Measurements from ENCODE around the gene ICA1. TPM values are rescaled to one million over a fixed set of nuclear protein-coding genes. Genes with fewer than 3 reads are reported as not detected.

The ICA1 gene
- polyA plus RNA-seq, 1 experiment: not detected

DNA sequence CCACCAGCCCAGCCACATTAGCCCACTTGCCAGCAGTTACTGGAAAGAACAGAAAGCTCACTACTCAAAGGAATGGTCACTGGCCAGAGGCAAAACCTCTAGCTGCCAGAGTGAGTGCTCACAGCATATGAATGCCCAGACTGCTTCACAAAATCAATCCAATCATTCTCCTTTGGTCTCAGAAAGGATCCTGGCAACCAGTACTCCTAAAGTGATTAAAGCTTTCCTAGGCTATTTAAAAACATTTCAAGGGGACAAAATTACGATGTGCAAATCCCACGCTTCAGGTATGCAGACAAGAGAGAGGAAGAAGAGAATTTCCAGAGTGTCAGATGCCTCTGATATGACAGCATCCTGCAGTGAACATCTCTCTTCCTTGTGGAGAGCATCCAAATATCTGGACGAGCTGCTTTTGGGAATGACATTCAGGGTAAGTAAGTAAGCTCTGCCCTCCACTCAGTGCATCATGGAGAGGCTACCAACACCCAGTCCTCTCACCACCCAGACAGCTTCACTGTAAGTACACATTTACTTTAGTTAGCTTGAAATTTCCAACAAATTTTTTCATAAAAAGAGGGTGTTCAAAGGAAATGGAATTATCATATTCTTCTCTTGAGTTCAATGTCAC, 25.1 kb downstream of the ICA1 start:
- Histone ChIP-seq H3K9me3 (ENCODE audit: control insufficient read depth, insufficient read depth, low read length) (no peaks in the 10 kb centered on the region), H3K27me3 (ENCODE audit: control insufficient read depth, insufficient read depth, low read length) (no peaks in the 10 kb centered on the region), H3K27ac (ENCODE audit: low read depth, low read length) (no peak overlapping the region), H3K4me3 (ENCODE audit: low read depth, low read length) (no peak overlapping the region)
- no peak for DNase-seq (ENCODE audit: low read depth, low spot score)
- CTCF ChIA-PET: no interaction called here
- TF ChIP-seq, protein P1, sequence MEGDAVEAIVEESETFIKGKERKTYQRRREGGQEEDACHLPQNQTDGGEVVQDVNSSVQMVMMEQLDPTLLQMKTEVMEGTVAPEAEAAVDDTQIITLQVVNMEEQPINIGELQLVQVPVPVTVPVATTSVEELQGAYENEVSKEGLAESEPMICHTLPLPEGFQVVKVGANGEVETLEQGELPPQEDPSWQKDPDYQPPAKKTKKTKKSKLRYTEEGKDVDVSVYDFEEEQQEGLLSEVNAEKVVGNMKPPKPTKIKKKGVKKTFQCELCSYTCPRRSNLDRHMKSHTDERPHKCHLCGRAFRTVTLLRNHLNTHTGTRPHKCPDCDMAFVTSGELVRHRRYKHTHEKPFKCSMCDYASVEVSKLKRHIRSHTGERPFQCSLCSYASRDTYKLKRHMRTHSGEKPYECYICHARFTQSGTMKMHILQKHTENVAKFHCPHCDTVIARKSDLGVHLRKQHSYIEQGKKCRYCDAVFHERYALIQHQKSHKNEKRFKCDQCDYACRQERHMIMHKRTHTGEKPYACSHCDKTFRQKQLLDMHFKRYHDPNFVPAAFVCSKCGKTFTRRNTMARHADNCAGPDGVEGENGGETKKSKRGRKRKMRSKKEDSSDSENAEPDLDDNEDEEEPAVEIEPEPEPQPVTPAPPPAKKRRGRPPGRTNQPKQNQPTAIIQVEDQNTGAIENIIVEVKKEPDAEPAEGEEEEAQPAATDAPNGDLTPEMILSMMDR (IDR thresholded peaks at IDR 0.05; ENCODE audit: low read depth, low read length): no peak
- POLR2A ChIA-PET: no interaction called here

DNA sequence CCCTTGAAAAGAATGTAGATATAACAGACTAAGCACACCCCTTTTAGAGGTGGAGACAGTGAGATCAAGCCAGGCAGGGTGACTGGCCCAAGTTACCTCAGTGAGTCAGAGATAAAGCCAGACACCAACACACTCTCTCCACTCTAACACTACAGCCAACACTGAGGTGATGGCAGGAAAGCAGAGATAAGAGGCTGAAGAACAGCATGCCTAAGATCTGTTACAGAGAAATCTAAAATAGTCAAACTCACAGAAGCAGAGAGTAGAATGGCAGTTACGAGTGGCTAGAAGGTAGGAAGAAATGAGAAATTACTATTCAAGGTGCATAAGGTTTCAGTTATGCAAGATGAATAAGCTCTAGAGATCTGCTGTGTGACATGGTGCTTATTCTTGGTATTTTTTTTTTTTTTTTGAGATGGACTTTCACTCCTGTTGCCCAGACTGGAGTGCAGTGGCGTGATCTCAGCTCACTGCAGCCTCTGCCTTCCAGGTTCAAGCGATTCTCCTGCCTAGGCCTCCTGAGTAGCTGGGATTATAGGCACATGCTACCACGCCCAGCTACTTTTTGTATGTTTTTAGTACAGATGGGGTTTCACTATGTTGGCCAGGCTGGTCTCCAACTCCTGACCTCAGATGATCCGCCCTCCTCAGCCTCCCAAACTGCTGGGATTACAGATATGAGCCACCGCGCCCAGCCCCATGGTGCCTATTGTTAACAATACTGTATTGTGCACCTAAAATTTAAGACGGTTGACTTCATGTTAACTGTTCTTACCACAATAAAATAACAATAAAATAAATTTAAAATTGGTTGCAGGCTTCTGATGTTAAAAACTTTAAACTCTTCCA, 28.7 kb downstream of the ICA1 start:
- no peak for DNase-seq (ENCODE audit: low read depth, low spot score)
- Histone ChIP-seq H3K27ac (ENCODE audit: low read depth, low read length) (no peak overlapping the region), H3K4me3 (ENCODE audit: low read depth, low read length) (no peak overlapping the region), H3K9me3 (ENCODE audit: control insufficient read depth, insufficient read depth, low read length) (no peaks in the 10 kb centered on the region), H3K27me3 (ENCODE audit: control insufficient read depth, insufficient read depth, low read length) (no peaks in the 10 kb centered on the region)
- TF ChIP-seq, protein P1 (IDR thresholded peaks at IDR 0.05; ENCODE audit: low read depth, low read length): no peak
- POLR2A ChIA-PET: no interaction called here
- CTCF ChIA-PET: no interaction called here

DNA sequence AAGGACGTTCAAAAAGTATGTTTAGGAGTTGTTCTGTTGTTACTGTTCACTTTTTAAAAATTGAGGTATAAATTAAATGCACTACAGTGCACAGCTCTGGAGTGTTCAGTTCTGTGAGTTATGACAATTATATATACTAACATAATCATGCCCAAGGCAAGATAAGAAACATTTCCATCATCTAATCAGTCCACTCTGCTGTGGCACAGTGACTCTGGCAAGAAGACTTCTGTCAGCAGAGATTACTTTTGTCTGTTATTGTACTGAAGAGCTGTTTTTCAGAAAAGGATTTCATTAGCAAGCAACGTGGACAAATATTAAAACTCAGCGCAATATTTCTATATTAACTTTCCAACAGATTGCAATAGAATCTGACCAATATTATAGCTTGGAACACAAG, 32.0 kb downstream of the ICA1 start:
- H3K27ac ChIP-seq (ENCODE audit: low read depth, low read length): no peak overlapping the region
- no peak for DNase-seq (ENCODE audit: low read depth, low spot score)
- CTCF ChIA-PET: no interaction called here
- POLR2A ChIA-PET: no interaction called here
- TF ChIP-seq, protein P1 (IDR thresholded peaks at IDR 0.05; ENCODE audit: low read depth, low read length): no peak
- H3K9me3 ChIP-seq (ENCODE audit: control insufficient read depth, insufficient read depth, low read length): no peaks in the 10 kb centered on the region
- no peaks in the 10 kb centered on the region for H3K27me3 ChIP-seq (ENCODE audit: control insufficient read depth, insufficient read depth, low read length)
- no peak overlapping the region for H3K4me3 ChIP-seq (ENCODE audit: low read depth, low read length)

DNA sequence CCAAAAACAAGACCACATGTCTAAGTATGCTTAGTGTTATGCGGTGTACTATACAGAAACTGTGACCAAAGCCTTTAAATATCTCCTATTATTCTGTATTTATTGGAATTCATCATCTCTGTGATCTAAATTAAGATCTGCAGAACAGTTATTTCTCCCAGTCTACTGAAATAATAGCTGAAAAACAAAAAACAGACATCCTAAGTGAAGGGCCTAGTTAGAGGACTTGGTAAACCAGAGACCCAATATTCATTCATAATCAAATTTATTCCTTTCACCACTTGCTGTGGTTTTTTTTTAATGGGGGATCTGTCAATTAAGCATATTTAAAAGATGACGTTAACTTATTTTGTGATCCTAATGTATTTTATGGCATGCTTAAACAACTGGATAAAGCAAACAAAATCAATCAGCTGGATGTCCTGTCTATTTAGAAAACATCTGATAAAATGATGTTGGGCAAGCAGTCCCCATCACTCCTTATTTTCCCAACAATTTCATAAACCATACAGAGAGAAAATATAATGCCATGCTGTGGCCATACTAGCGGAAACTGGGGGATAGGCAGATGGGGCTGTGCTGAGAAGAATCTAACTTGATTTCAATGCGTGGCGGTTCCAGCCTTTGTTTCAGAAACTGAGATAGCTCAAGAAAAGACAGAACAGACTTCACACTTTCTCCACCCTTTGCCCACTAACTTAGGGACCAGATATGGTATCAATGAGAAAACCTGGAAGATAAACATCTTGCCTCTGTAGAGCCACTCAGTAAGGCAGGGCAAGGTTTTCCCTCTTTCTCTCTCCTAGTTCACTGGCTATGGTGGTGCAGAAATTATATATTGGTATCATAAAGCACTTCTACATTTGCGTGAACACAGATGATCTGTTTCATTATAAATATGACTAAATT, 32.9 kb downstream of the ICA1 start:
- ChIA-PET POLR2A (no interaction called here), CTCF (no interaction called here)
- TF ChIP-seq, protein P1 (IDR thresholded peaks at IDR 0.05; ENCODE audit: low read depth, low read length): no peak
- no peak overlapping the region for H3K27ac ChIP-seq (ENCODE audit: low read depth, low read length)
- H3K4me3 ChIP-seq (ENCODE audit: low read depth, low read length): no peak overlapping the region
- DNase-seq (ENCODE audit: low read depth, low spot score): no peak
- H3K27me3 ChIP-seq (ENCODE audit: control insufficient read depth, insufficient read depth, low read length): no peaks in the 10 kb centered on the region
- no peaks in the 10 kb centered on the region for H3K9me3 ChIP-seq (ENCODE audit: control insufficient read depth, insufficient read depth, low read length)
